Transverse colon (tissue), 4 donors: Measurements from ENCODE around the gene KYNU. TPM values are rescaled to one million over a fixed set of nuclear protein-coding genes. Genes with fewer than 3 reads are reported as not detected.

Experiments used
- DNase-seq: peaks from one replicate; pipeline ENCODE4 v3.0.0-alpha.2; 2019
- H3K27ac ChIP-seq, 4 donors: fragments of 200-600 bp; sonication (generic); 2 replicates each; pipeline ENCODE4 v1.5.1; 2016 to 2018; ENCODE audit warnings: inconsistent platforms in 4 of 4
- H3K27me3 ChIP-seq: fragments of 200-600 bp; sonication (generic); 2 replicates; pipeline ENCODE4 v1.5.1; 2017; ENCODE audit warnings: inconsistent platforms
- H3K36me3 ChIP-seq, 4 donors: fragments of 200-600 bp; sonication (generic); 2 replicates each; pipeline ENCODE4 v1.5.1; 2017 to 2019; ENCODE audit warnings: inconsistent platforms in 4 of 4
- H3K4me1 ChIP-seq, 4 donors: fragments of 200-600 bp; sonication (generic); 2 replicates each; pipeline ENCODE4 v1.5.1; 2017 to 2020; ENCODE audit warnings: inconsistent platforms in 4 of 4
- H3K4me3 ChIP-seq, 4 donors: fragments of 200-600 bp; sonication (generic); 1 replicate in 1 of 4; 2 replicates in 3 of 4; pipeline versions ENCODE4 v1.5.1 to v1.6.1; 2017 to 2019; ENCODE audit warnings: inconsistent platforms in 4 of 4
- H3K9me3 ChIP-seq, 2 donors: fragments of 200-600 bp; sonication (generic); 2 replicates each; pipeline ENCODE4 v1.5.1; 2017 to 2019; ENCODE audit warnings: inconsistent platforms in 2 of 2
- EP300 ChIP-seq: sonication (generic); formaldehyde crosslinking; IDR thresholded peaks from one replicate; pipeline ENCODE4 v1.6.1; 2017; ENCODE audit warnings: antibody characterized with exemption, low read depth
- POLR2A ChIP-seq: fragments of 450-650 bp; IDR thresholded peaks from one replicate; pipeline ENCODE4 v1.6.1; 2016; ENCODE audit warnings: antibody characterized with exemption, mild to moderate bottlenecking, moderate library complexity
- POLR2AphosphoS5 ChIP-seq, 3 donors: sonication (generic); formaldehyde crosslinking; IDR thresholded peaks; one replicate each; pipeline ENCODE4 v1.6.1; 2016; ENCODE audit warnings: antibody characterized with exemption in 3 of 3
- WGBS, 2 donors: methylation state at CpG; one replicate each; pipeline ENCODE4 v1.1.5; 2018; ENCODE audit warnings: low coverage in 1 of 2; 5-methylcytosine and 5-hydroxymethylcytosine counted together
- in situ Hi-C, 4 donors: fragments of 200-750 bp; cut with MboI; loops; one replicate each; pipeline versions ENCODE4 v1.15.0 to v1.15.1; 2017; ENCODE audit warnings: low sequenced_read_pairs in 3 of 4, low pct_ligation_motif_present in 1 of 4, low pct_unique_long_range_greater_than_20kb in 1 of 4
- intact Hi-C: fragments of 100-400 bp; cut with DNase I; formaldehyde crosslinking; loops from one replicate; pipeline ENCODE4 v1.15.1; 2023; ENCODE audit warnings: low total_unique reads
- total RNA-seq, 4 donors: library from RNA; depleted of rRNA; stranded (reverse); fragments of >200 nt; gene quantifications; one replicate each; pipeline ENCODE4 v1.1.0, GENCODE V29; 2016
- TF ChIP-seq, protein P1 (sequence below), 5 experiments: fragments of 200-600 bp in 3 of 5; fragments of 450-650 bp in 2 of 5; sonication (generic) in 3 of 5; IDR thresholded peaks; 1 replicate in 2 of 5; 2 replicates in 3 of 5; pipeline ENCODE4 v1.5.1; 2016 to 2017; ENCODE audit warnings: antibody characterized with exemption in 5 of 5, inconsistent platforms in 3 of 5, mild to moderate bottlenecking in 2 of 5, moderate library complexity in 1 of 5

The KYNU gene
- total RNA-seq, 4 donors from 2014 or later: 1.2 to 4.6 TPM; not detected in 2

DNA sequence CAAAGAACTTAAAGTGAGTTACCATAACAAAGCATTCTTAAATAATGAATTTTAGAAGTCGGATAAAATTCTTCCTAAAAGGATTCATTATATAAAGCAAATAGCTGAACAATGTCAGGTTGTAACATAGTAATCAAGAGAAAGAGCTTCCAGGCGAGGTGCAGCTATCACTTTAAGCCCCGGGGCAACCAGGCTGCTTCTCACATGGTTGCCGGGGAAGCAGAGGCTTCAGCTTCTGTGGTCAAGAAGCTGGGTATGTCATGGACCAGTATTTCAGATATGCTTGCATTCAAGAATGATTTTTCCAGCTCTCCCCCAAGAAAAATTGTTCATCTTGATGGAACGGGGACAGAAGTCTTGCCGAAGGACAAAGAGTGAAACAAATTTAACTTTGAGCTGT, 23.6 kb upstream of the KYNU start:
- no peak for DNase-seq
- no peaks in the 10 kb centered on the region for H3K27me3 ChIP-seq
- in situ Hi-C loops (no loop called here), intact Hi-C loops (no loop called here)
- 75 to 77% methylated on average over 6 of the region's 6 CpGs for WGBS, 2 donors
- no peaks in the 10 kb centered on the region for H3K9me3 ChIP-seq
- H3K4me3 ChIP-seq: no peak overlapping the region
- no peak overlapping the region for H3K27ac ChIP-seq
- H3K36me3 ChIP-seq: no peaks in the 10 kb centered on the region
- TF ChIP-seq, protein P1, sequence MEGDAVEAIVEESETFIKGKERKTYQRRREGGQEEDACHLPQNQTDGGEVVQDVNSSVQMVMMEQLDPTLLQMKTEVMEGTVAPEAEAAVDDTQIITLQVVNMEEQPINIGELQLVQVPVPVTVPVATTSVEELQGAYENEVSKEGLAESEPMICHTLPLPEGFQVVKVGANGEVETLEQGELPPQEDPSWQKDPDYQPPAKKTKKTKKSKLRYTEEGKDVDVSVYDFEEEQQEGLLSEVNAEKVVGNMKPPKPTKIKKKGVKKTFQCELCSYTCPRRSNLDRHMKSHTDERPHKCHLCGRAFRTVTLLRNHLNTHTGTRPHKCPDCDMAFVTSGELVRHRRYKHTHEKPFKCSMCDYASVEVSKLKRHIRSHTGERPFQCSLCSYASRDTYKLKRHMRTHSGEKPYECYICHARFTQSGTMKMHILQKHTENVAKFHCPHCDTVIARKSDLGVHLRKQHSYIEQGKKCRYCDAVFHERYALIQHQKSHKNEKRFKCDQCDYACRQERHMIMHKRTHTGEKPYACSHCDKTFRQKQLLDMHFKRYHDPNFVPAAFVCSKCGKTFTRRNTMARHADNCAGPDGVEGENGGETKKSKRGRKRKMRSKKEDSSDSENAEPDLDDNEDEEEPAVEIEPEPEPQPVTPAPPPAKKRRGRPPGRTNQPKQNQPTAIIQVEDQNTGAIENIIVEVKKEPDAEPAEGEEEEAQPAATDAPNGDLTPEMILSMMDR (IDR thresholded peaks at IDR 0.05): no peak
- no peak for TF ChIP-seq POLR2A
- TF ChIP-seq EP300: no peak
- no peak for TF ChIP-seq POLR2AphosphoS5 (IDR thresholded peaks at IDR 0.05)
- H3K4me1 ChIP-seq: no peaks in the 10 kb centered on the region

DNA sequence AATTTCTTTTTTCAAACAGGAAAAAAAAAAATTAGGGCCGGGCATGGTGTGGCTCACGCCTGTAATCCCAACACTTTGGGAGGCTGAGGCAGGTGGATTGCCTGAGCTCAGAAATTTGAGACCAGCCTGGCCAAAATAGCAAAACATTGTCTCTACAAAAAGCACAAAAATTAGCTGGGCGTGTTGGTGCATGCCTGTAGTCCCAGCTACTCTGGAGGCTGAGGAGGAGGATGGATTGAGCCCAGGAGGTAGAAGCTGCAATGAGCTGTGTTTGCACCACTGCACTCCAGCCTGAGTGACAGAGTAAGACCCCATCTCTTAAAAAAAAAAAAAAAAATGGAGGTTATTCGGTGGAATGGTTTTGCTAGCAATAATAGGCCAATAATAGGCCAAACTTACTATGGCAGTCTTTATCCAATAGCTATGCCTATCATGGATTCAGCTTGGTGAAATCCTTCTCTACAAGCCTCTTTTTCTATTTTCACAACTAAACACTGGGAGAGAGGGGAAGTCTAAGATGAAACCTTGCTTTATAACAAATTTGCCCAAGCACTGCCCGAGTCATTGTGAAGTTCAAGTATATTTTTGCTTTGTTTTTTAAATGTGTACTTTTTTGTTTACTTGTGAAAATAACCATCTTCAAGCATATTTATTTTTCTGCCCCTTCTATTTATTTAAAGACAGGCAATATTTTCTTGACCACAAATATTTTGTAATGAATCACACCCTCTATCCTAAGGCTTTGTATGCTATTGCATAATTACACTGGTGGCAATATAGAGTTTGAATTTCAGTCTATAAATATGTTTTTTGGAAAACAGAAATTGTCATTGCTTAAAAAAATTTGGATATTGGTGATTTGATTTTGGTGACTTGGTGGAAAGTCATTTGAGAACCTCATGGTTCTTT, 20.0 kb upstream of the KYNU start:
- in situ Hi-C loops: no loop called here
- DNase-seq: no peak
- no peak overlapping the region for H3K4me3 ChIP-seq
- 59 to 79% methylated on average over 3 to 5 of the region's 5 CpGs for WGBS, 2 donors
- H3K27me3 ChIP-seq: no peaks in the 10 kb centered on the region
- H3K27ac ChIP-seq: no peak overlapping the region
- H3K4me1 ChIP-seq: no peaks in the 10 kb centered on the region
- H3K36me3 ChIP-seq: no peaks in the 10 kb centered on the region
- TF ChIP-seq EP300: no peak
- TF ChIP-seq POLR2A: no peak
- no peak for TF ChIP-seq POLR2AphosphoS5 (IDR thresholded peaks at IDR 0.05)
- intact Hi-C loops: no loop called here
- no peaks in the 10 kb centered on the region for H3K9me3 ChIP-seq

DNA sequence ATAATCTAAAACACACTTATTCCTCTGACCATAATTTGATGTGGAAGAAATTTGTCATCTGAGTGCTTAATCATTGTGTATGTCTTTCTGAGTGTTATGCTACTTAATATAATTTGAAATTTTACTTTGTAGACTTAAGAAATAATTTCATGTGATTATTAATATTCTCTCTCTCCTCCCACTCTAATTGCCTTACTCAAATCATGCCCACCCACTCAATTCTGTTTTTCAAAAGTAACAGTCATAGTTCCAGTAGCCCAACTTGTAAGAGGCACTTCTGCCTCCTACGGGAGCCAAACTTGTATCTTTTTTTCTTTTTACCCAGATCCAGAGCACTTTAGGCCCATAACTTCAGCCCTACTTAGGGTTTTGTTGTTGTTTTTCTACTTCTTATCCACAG, 18.5 kb upstream of the KYNU start:
- H3K4me1 ChIP-seq: peaks cover 0 to 3% (median 0%) of the 10 kb centered on the region in 4 donors
- TF ChIP-seq POLR2AphosphoS5 (IDR thresholded peaks at IDR 0.05): no peak
- no peak for TF ChIP-seq EP300
- TF ChIP-seq POLR2A: no peak
- H3K27me3 ChIP-seq: no peaks in the 10 kb centered on the region
- 83 to 97% methylated on average over 1 of the region's 1 CpG for WGBS, 2 donors
- H3K36me3 ChIP-seq: no peaks in the 10 kb centered on the region
- intact Hi-C loops: no loop called here
- H3K27ac ChIP-seq: no peak overlapping the region
- in situ Hi-C loops: no loop called here
- no peak overlapping the region for H3K4me3 ChIP-seq
- DNase-seq: no peak
- no peaks in the 10 kb centered on the region for H3K9me3 ChIP-seq

DNA sequence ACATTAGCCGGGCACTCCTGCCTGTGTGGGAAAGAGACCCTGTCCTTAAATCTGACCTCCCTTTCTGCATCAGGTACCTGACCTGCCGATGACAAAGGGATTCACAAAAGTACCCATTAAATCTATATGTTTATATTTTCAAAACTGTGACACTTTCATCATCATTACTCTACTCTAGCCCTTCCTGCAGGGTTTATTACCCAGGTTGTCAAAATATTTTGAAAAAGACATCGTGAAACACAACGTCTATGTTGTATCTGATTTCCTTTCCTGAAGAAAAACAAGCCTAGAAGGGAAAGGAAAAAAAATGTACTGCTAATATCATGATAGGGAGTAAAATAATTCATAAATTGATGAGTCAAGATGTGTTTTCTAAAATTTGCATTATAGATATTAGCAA, 15.2 kb upstream of the KYNU start:
- intact Hi-C loops (no loop called here), in situ Hi-C loops (no loop called here)
- no peaks in the 10 kb centered on the region for H3K9me3 ChIP-seq
- no peak for DNase-seq
- no peak overlapping the region for H3K4me3 ChIP-seq
- TF ChIP-seq, protein P1 (IDR thresholded peaks at IDR 0.05): no peak
- no peak for TF ChIP-seq EP300
- TF ChIP-seq POLR2A: no peak
- TF ChIP-seq POLR2AphosphoS5 (IDR thresholded peaks at IDR 0.05): no peak
- 68 to 73% methylated on average over 3 to 4 of the region's 4 CpGs for WGBS, 2 donors
- H3K27me3 ChIP-seq: no peaks in the 10 kb centered on the region
- H3K36me3 ChIP-seq: no peaks in the 10 kb centered on the region
- H3K27ac ChIP-seq: no peak overlapping the region
- peaks cover 0 to 6% (median 0%) of the 10 kb centered on the region in 4 donors for H3K4me1 ChIP-seq

DNA sequence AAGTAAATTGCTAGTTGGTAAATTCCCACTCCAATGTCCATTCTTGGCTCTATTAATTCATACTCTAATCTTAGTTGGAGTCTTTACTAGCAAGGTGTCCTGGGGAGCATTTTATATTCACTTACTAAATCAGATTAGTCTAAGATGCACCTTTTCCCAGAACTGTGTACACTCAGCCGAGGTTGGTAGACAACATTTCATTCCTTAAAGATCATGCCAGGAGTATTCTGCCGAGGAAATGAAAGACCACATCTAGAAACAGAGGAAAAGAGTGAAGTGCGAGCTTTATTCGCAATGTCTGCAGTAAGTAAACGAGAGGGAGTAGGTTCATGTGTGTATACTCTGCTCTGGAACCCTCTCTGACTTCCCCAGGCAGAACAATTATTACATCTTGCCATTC, 14.6 kb upstream of the KYNU start:
- Histone ChIP-seq H3K4me1 (peaks cover 0 to 12% (median 0%) of the 10 kb centered on the region in 4 donors), H3K4me3 (no peak overlapping the region), H3K9me3 (no peaks in the 10 kb centered on the region), H3K27me3 (no peaks in the 10 kb centered on the region), H3K36me3 (no peaks in the 10 kb centered on the region), H3K27ac (no peak overlapping the region)
- in situ Hi-C loops (no loop called here), intact Hi-C loops (no loop called here)
- DNase-seq: no peak
- 64 to 79% methylated on average over 5 of the region's 5 CpGs for WGBS, 2 donors
- TF ChIP-seq POLR2AphosphoS5 (IDR thresholded peaks at IDR 0.05) (no peak), POLR2A (no peak), EP300 (no peak)
- TF ChIP-seq, protein P1 (IDR thresholded peaks at IDR 0.05): no peak
